OCI-LY7 (cell line): ENCODE results near the gene FOXM1. TPM values are rescaled to one million over a fixed set of nuclear protein-coding genes. Genes with fewer than 3 reads are reported as not detected.

ENCODE experiments used
- BruUV-seq: library from RNA; stranded (reverse); fragments of 400-500 nt; replicated peaks from 2 replicates; lab custom pipeline; 2021; lab: Mats Ljungman, UMichigan
- CTCF ChIA-PET: fragments of 300-600 bp; sonication (Branson Sonifier 250); formaldehyde crosslinking; loops from one replicate; lab custom pipeline; 2022; ENCODE audit warnings: antibody characterized with exemption; ENCODE audit not compliant: unreplicated experiment; lab: Charles Lee
- POLR2A ChIA-PET: fragments of 300-600 bp; sonication (Branson Sonifier 250); formaldehyde crosslinking; loops from one replicate; lab custom pipeline; 2022; ENCODE audit warnings: antibody characterized with exemption; lab: Charles Lee
- DNase-seq: peaks from one replicate; pipeline ENCODE4 v3.0.0-alpha.2; 2015; ENCODE audit warnings: low spot score
- H2AFZ ChIP-seq: fragments of 200-600 bp; sonication (generic), shearing (Covaris generic); 2 replicates; pipeline ENCODE4 v1.6.1; 2014; ENCODE audit warnings: mild to moderate bottlenecking, antibody characterized with exemption, low read length, moderate library complexity
- H3K27ac ChIP-seq: fragments of 200-600 bp; sonication (generic); 2 replicates; pipeline ENCODE4 v1.5.1; 2014; ENCODE audit warnings: mixed run types, low read depth, mild to moderate bottlenecking, moderate library complexity, low read length, inconsistent platforms; ENCODE audit not compliant: poor library complexity, severe bottlenecking
- H3K36me3 ChIP-seq: fragments of 200-600 bp; sonication (generic); 2 replicates; pipeline ENCODE4 v1.6.1; 2014; ENCODE audit warnings: mild to moderate bottlenecking, antibody characterized with exemption, low read length, moderate library complexity, mixed read lengths; ENCODE audit not compliant: insufficient read depth
- H3K4me1 ChIP-seq: fragments of 200-600 bp; sonication (generic); 2 replicates; pipeline ENCODE4 v1.5.1; 2014; ENCODE audit warnings: mild to moderate bottlenecking, low read length; ENCODE audit not compliant: insufficient read depth, poor library complexity, severe bottlenecking
- H3K4me2 ChIP-seq: fragments of 200-600 bp; sonication (generic); 2 replicates; pipeline ENCODE4 v1.6.1; 2014; ENCODE audit warnings: mild to moderate bottlenecking, low read length
- H3K4me3 ChIP-seq: fragments of 200-600 bp; sonication (generic); 2 replicates; pipeline ENCODE4 v1.5.1; 2014; ENCODE audit warnings: mild to moderate bottlenecking, low read depth, low read length; ENCODE audit not compliant: poor library complexity, severe bottlenecking
- H3K79me2 ChIP-seq: fragments of 200-600 bp; sonication (generic); 2 replicates; pipeline ENCODE4 v1.6.1; 2016; ENCODE audit warnings: low read depth, mild to moderate bottlenecking, low read length, moderate library complexity, mixed read lengths; ENCODE audit not compliant: insufficient read depth
- H3K9me2 ChIP-seq: fragments of 200-600 bp; sonication (generic); 2 replicates; pipeline ENCODE4 v1.6.1; 2016; ENCODE audit warnings: mild to moderate bottlenecking, low read length, mixed read lengths; ENCODE audit not compliant: insufficient read depth
- H3K9me3 ChIP-seq: fragments of 200-600 bp; sonication (generic); 2 replicates; pipeline ENCODE4 v1.6.1; 2014; ENCODE audit warnings: mild to moderate bottlenecking, mixed run types, low read length, mixed read lengths
- H4K20me1 ChIP-seq: fragments of 200-600 bp; sonication (generic); 2 replicates; pipeline ENCODE4 v1.6.1; 2014; ENCODE audit warnings: mild to moderate bottlenecking, antibody characterized with exemption, low read length, moderate library complexity, mixed read lengths; ENCODE audit not compliant: insufficient read depth
- CTCF ChIP-seq: fragments of 200-600 bp; sonication (generic); conservative IDR thresholded peaks from 2 replicates; pipeline ENCODE4 v1.5.1; 2014; ENCODE audit warnings: mild to moderate bottlenecking, antibody characterized with exemption, low read length, moderate library complexity, mixed read lengths
- EZH2phosphoT487 ChIP-seq: fragments of 200-600 bp; sonication (generic); IDR thresholded peaks from 2 replicates; pipeline ENCODE4 v1.6.1; 2018; ENCODE audit warnings: low read depth, borderline replicate concordance, mild to moderate bottlenecking, mixed run types, antibody characterized with exemption, low read length, moderate library complexity, mixed read lengths
- intact Hi-C: fragments of 100-400 bp; cut with micrococcal nuclease; formaldehyde crosslinking; loops from one replicate; pipeline ENCODE4 v1.10.0; 2022; ENCODE audit not compliant: unreplicated experiment
- total RNA-seq, 2 experiments: library from RNA; depleted of rRNA in 1 of 2; stranded (reverse); fragments of >200 nt in 1 of 2; shearing (Covaris generic) in 1 of 2; gene quantifications; 2 replicates each; pipeline ENCODE4 v1.2.3, GENCODE V29; 2014 to 2022

The FOXM1 gene
- total RNA-seq, 2 experiments from 2014 or later: 109 to 173 TPM

GRCh38 chr12:2892246-2892645 lies 15.3 kb upstream of the FOXM1 start:
- POLR2A ChIA-PET: no interaction called here
- no peaks in the 10 kb centered on the region for H3K9me3 ChIP-seq
- no peak for TF ChIP-seq CTCF
- no peak for TF ChIP-seq EZH2phosphoT487
- no peaks in the 10 kb centered on the region for H3K9me2 ChIP-seq
- H3K4me3 ChIP-seq: no peak overlapping the region
- no peaks in the 10 kb centered on the region for H4K20me1 ChIP-seq
- no peak overlapping the region for H3K27ac ChIP-seq
- H3K79me2 ChIP-seq: no peaks in the 10 kb centered on the region; the same call in 1 of the 2 replicates
- no peak overlapping the region for H2AFZ ChIP-seq
- H3K36me3 ChIP-seq: peaks cover 25% of the 10 kb centered on the region
- intact Hi-C loops: loop anchor here (5.0 kb wide), 1 partner anchor 50 kb away; no protein-coding TSS in a partner anchor
- DNase-seq: no peak
- peaks cover 6% of the 10 kb centered on the region for H3K4me1 ChIP-seq
- peak overlapping the region; percentile 97; the same call in 1 of the 2 replicates for H3K4me2 ChIP-seq
- CTCF ChIA-PET: no interaction called here
- no TSS peak for BruUV-seq

- H2AFZ ChIP-seq: peak overlapping the region; percentile 89
- H3K4me3 ChIP-seq: peak overlapping the region; percentile 88
- TF ChIP-seq EZH2phosphoT487 (no peak), CTCF (no peak)
- peak overlapping the region; percentile 97 for H3K4me2 ChIP-seq
- H3K9me2 ChIP-seq: no peaks in the 10 kb centered on the region
- H3K36me3 ChIP-seq: peaks cover 33% of the 10 kb centered on the region
- BruUV-seq: no TSS peak
- H3K9me3 ChIP-seq: no peaks in the 10 kb centered on the region
- CTCF ChIA-PET: no interaction called here
- intact Hi-C loops: loop anchor here (5.0 kb wide), 1 partner anchor 51 kb away; no protein-coding TSS in a partner anchor
- H3K4me1 ChIP-seq: peaks cover 6% of the 10 kb centered on the region
- H3K27ac ChIP-seq: no peak overlapping the region
- H3K79me2 ChIP-seq: no peaks in the 10 kb centered on the region; the same call in 1 of the 2 replicates
- no peaks in the 10 kb centered on the region for H4K20me1 ChIP-seq
- POLR2A ChIA-PET: interaction anchor here (1.0 kb wide), 1 partner anchor 18 kb away, joined by 5 read pairs; no protein-coding TSS in a partner anchor
- DNase-seq: peak; percentile 17
Observed at GRCh38 chr12:2891240-2892053, 14.5 kb upstream of the FOXM1 start.
